ENCODE data around the gene HIVEP2.

The HIVEP2 gene

GRCh38 chr6:142765306-142765705 lies 179.7 kb downstream of the HIVEP2 start:
- no peak for DNase-seq

- no peak for DNase-seq
These were observed 180.7 kb downstream of the HIVEP2 start for GRCh38 chr6:142764311-142764710.

GRCh38 chr6:142763205-142763604 lies 181.8 kb downstream of the HIVEP2 start:
- no peak for DNase-seq

- DNase-seq, result no peak
These were observed 183.2 kb downstream of the HIVEP2 start for GRCh38 chr6:142761756-142762155.

- DNase-seq, result no peak
These were observed 184.8 kb downstream of the HIVEP2 start for GRCh38 chr6:142760152-142760551.

GRCh38 chr6:142758629-142759025 lies 186.3 kb downstream of the HIVEP2 start:
- DNase-seq, result no peak

- no peak for DNase-seq
These were observed 186.9 kb downstream of the HIVEP2 start for GRCh38 chr6:142757852-142758628.

GRCh38 chr6:142756215-142756630 lies 188.8 kb downstream of the HIVEP2 start:
- no peak for DNase-seq

- DNase-seq, result no peak
These were observed 191.8 kb downstream of the HIVEP2 start for GRCh38 chr6:142753196-142753595.

GRCh38 chr6:142752348-142752747 lies 192.6 kb downstream of the HIVEP2 start:
- no peak for DNase-seq

- DNase-seq, result no peak
These were observed 193.5 kb downstream of the HIVEP2 start for GRCh38 chr6:142751452-142751851.

- no peak for DNase-seq
These were observed 194.0 kb downstream of the HIVEP2 start for GRCh38 chr6:142750998-142751397.

GRCh38 chr6:142749556-142749955 lies 195.4 kb downstream of the HIVEP2 start:
- no peak for DNase-seq

GRCh38 chr6:142746524-142746923 lies 198.5 kb downstream of the HIVEP2 start:
- DNase-seq, result peak; percentile 15 to 20

- no peak for DNase-seq
These were observed 200.1 kb downstream of the HIVEP2 start for GRCh38 chr6:142744836-142745235.

- no peak for DNase-seq
These were observed 204.5 kb downstream of the HIVEP2 start for GRCh38 chr6:142740449-142740848.

GRCh38 chr6:142738731-142739130 lies 206.2 kb downstream of the HIVEP2 start:
- no peak for DNase-seq

GRCh38 chr6:142738035-142738396 lies 207.0 kb downstream of the HIVEP2 start:
- DNase-seq, result no peak

GRCh38 chr6:142737368-142738034 lies 207.5 kb downstream of the HIVEP2 start:
- no peak for DNase-seq

GRCh38 chr6:142735204-142735603 lies 209.8 kb downstream of the HIVEP2 start:
- DNase-seq, result no peak

GRCh38 chr6:142732790-142733189 lies 212.2 kb downstream of the HIVEP2 start:
- no peak for DNase-seq

GRCh38 chr6:142731611-142732010 lies 213.4 kb downstream of the HIVEP2 start:
- no peak for DNase-seq

- DNase-seq, result no peak
These were observed 215.4 kb downstream of the HIVEP2 start for GRCh38 chr6:142729618-142730017.

- DNase-seq, result no peak
These were observed 216.0 kb downstream of the HIVEP2 start for GRCh38 chr6:142728910-142729481.
